Putamen (tissue), 1 donor: Measurements from ENCODE around the gene STARD13.

ENCODE experiments used
- DNase-seq: peaks from one replicate; pipeline ENCODE4 v3.0.0-alpha.2; 2016; ENCODE audit warnings: low spot score

STARD13 gene

DNA sequence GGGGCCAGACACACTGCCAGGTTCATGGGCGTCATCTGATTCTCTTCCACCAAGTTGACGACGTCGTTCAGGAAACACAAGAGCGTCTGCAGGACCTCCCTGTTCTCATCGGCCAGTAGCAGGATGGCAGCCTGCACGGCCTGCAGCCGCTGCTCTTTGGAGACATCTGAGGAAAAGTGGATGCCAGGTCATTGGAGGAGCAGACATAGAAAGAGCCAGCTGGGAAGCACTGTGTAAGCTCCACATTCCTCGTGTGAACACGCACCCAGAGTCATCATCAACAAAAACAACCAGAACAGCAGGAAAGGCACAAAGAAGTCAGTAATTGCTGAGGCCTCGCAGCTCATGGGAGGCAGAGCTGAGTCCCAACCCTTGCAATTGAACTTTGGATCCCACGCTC lies 172.8 kb downstream of the STARD13 start:
- DNase-seq, result no peak

DNA sequence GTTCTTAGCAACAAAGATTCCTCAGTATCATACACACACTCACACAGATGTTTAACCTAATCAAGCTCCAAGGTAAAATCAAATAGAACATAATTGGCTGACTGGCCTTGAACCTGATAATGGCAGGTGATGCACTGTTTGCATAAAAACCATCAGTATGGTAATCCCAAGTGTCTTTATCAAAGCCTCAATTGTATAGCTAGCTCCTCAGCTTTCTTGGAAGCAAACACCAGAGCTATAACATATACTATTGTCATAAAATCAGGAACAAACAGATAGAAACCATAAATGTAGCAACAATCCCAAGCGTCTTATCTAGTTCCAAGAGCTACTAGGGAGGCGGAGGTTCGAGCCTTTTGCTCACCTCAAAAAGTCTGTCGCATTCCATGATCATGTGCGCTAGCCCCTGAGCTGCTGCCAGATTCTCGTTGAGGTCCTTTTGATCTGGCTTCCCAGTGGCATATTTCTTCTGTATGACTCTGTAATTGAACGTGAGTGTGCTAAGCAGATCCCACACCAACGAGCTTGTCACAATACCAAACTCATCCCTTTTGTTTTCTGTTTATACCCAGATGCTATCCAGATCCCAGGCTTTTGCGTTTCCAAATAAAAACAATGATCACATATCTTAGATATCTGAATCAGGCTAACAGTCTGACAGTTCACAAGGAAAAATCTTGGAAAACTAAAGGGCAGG lies 174.0 kb downstream of the STARD13 start:
- no peak for DNase-seq

DNA sequence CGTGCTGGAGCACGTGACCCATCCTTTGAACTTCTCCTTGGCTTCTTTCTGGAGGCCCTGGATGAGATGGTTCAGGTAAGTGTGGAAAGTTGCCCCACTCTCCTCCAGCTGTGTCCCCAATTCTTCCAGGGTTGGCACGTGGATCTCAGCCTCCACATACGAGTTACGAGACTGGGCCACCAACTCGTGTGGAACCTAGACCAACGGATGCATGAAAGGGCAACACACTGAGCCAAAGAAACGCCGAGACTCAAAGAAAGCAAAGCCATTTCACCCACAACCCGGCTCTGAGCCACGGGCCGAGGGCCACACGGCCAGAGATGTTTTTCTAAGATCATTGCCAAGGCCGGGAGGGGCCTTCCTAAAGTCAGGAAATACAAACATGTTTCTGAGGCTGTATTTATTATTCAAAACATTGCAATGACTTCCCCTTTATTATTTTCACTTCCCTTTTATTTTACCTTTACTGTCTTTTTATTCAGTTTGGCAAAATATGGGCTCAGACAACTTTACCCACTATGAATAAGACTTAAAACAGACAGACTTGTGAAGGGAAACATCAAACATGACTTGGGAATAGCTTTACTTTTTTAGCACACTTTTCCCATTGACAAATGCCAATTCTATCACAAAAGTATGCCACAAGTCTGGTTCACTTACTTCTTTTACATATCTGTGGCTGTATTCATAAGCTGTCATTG lies 174.7 kb downstream of the STARD13 start:
- DNase-seq, result no peak

- DNase-seq, result no peak
These were observed 175.2 kb downstream of the STARD13 start for GRCh38 chr13:33110386-33110712.

GRCh38 chr13:33109801-33110200 lies 175.8 kb downstream of the STARD13 start:
- no peak for DNase-seq

DNA sequence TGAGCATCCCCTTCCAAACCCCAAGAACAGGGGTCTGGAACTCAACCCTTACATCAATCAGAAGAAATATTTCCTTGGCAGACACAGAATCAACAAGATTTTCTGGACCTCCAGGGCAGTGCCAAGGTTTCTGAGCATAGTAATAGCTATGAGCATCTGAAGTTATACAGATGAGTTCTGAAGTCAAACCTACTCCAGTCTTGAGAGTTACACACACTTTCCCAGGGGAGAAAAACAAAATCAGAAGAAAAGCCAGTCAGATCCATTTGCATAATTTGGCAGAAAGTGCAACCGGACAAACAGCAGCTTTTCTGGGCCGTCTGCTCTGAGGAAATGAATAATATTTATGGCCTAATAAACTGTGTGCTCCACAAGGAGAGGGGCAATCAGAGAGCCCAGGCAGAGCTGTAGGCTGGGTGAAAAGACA lies 176.3 kb downstream of the STARD13 start:
- DNase-seq, result no peak

DNA sequence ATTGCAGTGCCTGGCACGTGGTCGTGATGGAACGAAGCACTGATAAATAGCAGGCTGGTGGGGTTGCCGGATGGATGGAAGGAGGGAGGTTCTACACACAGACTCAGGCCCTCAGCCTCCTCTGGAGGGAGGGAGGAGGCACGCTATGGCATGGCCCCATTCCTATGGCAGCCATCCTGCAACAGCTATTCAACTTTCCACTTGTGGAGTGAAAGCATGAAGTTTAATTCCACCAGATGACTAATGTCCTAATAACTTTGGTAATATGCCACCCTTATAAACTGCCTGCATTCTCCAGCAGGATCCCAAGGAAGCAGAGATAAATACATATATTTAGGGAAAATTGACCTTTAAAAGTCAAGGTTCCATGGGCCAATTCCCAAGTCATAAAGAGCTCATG lies 176.9 kb downstream of the STARD13 start:
- no peak for DNase-seq

GRCh38 chr13:33107361-33107760 lies 178.2 kb downstream of the STARD13 start:
- DNase-seq, result no peak

DNA sequence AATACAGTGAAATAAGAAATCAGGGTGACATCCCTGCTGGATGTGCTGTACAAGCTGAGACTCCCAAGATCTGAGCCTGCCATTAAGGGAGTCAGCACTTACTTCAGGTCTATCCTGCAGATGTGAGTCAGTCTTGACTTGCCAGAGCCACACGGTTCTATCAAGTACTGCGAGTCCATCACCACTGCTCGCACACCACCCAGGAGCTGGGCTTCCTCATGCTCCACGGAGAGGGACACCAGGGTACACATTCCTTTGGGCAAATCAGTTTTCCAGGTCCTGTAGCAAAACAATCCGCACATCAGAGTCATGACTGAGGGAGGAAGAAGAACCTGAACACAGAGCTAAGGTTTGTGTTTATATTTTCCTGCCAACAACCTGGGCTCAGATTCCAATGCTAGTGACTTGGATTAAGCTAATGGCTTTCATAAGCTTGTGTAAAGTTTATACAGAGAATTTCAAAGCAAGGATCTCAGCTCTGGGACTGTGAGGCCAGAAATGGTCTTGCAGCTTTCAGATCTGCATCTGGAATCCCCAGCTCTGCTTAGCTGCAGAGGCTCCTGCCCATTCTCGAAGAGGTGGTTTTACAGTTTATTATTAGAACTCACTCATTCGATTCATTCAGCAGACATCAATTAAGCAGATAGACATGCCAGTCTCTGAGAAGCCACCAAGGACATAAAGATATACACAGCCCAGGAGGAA lies 178.7 kb downstream of the STARD13 start:
- DNase-seq, result no peak

GRCh38 chr13:33105387-33106005 lies 180.1 kb downstream of the STARD13 start:
- DNase-seq, result no peak

DNA sequence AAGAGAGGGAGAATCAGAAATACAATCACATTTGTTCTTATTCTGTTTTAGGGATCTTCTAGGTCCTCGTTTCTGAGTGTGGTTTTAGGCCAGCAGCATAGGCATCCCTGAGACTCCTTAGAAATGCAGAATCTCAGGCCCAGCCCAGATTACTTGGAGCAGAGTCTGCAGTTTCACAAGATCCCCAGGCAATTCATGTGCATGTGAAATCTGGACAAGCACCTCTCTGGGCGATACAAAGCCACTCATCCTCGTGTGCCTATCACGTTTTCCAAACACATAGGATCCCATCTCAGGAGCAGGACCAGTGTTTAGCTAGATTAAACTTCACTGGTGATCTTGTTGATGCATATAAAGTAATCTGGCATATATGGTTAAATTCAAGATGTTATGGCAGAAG lies 182.1 kb downstream of the STARD13 start:
- DNase-seq, result no peak

GRCh38 chr13:33101835-33102234 lies 183.7 kb downstream of the STARD13 start:
- no peak for DNase-seq

- DNase-seq, result no peak
These were observed 184.7 kb downstream of the STARD13 start for GRCh38 chr13:33100886-33101285.

DNA sequence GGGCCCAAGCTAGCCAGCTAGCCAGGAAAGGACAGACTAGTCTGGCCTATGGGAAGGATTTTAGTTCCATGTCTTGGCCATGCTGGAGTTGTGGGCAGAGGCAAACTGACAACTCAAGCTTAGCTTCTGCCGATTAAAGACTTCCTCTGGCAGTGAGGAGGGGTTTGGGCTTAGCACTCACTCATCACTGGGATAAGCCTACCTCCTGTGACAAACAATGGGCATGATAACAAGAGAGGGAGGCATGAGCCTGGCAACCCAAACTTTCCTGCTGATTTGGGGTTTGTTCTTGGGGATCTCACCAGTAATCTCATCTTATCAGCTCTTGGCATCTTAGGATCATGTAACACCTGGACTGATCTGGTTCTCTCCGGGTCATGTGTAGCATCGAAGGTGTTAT lies 185.7 kb downstream of the STARD13 start:
- DNase-seq, result no peak

GRCh38 chr13:33096886-33097605 lies 188.5 kb downstream of the STARD13 start:
- no peak for DNase-seq

- no peak for DNase-seq
These were observed 193.2 kb downstream of the STARD13 start for GRCh38 chr13:33092073-33092987.

GRCh38 chr13:33091415-33091774 lies 194.2 kb downstream of the STARD13 start:
- no peak for DNase-seq

- DNase-seq, result no peak
These were observed 194.7 kb downstream of the STARD13 start for GRCh38 chr13:33090755-33091414.

DNA sequence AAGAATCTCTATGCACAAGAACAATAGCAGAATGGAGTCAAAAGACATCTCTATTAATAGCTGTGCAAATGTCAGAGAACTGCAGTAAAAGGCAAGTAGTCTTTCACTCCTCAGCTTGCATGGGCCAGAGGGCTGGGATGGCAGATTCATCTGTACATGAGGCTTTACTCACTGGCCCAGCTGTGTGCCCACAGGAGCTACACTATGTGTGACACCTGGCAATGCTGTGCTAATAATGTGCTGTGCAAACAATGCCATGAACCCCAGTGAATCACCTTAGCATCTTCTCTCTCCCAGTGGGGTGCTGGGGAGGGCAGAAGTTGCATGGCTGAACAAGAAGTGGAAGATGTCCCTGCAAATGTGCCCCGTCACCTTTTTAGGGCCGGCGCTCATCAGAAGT lies 196.2 kb downstream of the STARD13 start:
- DNase-seq, result no peak

DNA sequence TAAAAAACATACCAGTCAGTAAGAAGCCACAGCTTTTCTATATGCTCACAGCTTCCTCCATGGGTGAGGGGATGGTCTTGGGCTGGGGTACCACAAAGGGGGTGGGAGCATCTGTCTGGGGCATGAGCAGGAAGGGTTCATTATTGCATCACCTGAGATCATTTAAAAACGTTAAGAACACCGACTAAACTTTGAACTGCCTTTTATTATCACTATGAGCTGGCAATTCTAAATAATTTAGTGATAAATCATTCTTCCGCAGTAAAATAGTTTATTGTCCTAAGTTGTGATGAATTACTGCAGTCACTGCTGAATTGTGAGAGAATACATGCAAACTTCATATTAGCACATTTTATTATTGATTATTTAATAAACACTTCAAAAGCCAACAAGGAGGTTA lies 197.8 kb downstream of the STARD13 start:
- no peak for DNase-seq

GRCh38 chr13:33087091-33087490 lies 198.5 kb downstream of the STARD13 start:
- no peak for DNase-seq
